HL-60/S4 (cell line): Measurements from ENCODE around the gene DDA1.

ENCODE experiments used
- in situ Hi-C: fragments of 300-500 bp; cut with MboI; formaldehyde crosslinking; loops from 2 replicates; pipeline ENCODE4 v1.14.3; 2022; ENCODE audit warnings: low sequenced_read_pairs

Gene DDA1

DNA sequence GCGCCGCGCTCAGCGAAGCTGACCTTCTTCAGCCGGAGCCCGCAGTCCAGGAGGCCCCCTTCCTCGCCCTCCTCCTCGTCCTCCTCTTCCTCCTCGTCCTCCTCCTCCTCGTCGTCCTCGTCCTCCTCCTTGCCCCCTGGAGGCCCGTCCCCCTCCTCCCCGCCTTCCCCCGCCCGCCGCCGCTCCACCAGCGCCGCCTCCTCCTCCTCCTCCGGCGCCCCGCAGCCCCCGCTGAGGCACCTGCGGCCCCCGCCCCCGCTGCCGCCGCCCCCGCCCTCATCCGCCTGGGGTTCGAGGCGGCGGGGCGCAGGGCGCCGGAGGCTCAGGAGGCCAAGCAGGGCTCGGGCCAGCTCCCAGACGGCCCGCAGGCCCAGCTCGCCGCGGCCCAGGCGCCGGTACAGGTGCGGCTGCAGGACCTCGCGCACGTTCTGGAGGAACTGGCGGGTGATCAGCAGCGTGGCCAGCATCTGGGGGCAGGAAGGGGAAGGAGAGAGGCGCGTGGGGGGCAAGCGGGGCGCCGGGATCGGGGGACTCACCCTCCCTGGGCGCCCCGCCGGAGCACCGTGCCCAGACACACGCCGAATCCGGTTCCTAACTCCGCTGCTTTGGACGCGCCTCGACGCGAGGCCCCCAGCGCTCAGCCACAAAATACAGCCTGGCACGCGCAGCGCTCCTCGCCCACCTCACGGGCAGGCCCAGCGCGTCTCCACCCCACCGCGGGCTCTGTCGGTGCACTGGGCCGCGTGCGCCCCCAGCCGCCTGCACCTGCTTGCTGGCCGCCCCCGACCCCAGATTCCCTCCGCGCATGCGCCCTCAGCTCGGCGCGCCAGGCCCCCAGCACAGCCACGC lies 19.4 kb downstream of the DDA1 start:
- in situ Hi-C loops = no loop called here

GRCh38 chr19:17329366-17330261 lies 20.3 kb downstream of the DDA1 start:
- in situ Hi-C loops = no loop called here

GRCh38 chr19:17330262-17331044 lies 21.1 kb downstream of the DDA1 start:
- in situ Hi-C loops = no loop called here

DNA sequence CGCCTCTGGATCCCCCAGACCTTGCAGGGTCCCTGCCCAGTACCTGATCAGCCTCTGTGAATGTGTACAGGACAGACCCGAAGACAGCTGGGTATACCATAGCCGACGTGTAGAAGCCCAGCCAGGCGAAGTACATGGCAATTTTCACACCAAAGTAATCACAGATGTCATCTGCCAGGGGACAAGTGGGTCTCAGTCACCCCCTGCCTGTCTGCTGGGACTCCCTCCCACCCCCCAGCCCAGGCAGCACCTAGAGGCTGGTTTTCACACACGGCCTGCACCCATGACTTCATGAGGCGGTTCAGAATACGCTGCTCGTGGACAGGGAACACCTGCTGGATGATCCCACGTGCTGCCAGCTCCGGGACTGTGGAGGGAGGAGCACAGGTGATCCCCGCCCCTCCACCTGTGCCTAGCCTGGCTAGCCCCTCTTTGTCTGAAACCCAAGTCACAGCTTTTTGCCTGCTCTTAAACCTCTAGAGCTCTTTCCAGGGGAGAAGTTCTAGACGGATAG lies 21.7 kb downstream of the DDA1 start:
- in situ Hi-C loops = no loop called here

- in situ Hi-C loops = no loop called here
Observed at GRCh38 chr19:17332360-17332676, 23.0 kb downstream of the DDA1 start.

- in situ Hi-C loops = no loop called here
Observed at GRCh38 chr19:17332677-17333581, 23.6 kb downstream of the DDA1 start.

DNA sequence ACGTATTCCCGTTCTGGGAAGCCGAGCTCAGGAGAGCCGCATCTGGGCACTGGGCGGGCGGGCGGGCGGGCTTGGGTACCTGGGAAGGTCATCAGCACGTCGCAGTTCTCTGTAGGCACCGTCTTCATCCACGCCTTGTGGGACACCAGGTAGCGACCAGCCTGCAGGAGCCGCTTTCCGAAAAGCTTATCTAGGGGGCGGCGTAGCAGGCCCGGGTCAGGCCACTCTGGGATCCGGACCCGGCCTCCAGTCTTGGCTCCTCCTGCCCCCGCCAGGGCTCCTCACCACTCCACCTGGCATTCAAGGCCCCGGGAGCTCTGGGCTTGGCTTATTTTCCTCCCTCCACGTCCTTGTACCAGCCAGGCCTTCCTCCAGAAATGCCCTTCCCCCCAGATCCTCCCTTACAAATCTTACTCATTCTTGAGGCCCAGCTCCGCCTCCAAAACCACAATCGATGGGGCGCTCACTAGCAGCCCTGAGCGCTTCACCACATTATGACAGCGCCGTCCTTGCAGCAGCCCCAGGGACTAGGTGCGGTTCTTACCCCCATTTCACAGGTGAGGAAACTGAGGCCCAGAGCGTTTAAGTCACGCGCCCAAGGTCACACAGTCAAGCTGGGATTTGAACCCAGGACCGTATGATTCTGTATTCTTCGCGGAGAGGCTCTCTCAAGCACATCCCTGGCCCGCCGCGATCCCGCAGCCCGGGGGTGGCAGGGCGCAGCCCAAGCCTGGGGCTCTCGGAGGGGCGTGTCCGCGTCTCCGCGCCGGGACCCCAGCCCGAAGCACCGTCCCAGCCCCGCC lies 24.4 kb downstream of the DDA1 start:
- in situ Hi-C loops = no loop called here

DNA sequence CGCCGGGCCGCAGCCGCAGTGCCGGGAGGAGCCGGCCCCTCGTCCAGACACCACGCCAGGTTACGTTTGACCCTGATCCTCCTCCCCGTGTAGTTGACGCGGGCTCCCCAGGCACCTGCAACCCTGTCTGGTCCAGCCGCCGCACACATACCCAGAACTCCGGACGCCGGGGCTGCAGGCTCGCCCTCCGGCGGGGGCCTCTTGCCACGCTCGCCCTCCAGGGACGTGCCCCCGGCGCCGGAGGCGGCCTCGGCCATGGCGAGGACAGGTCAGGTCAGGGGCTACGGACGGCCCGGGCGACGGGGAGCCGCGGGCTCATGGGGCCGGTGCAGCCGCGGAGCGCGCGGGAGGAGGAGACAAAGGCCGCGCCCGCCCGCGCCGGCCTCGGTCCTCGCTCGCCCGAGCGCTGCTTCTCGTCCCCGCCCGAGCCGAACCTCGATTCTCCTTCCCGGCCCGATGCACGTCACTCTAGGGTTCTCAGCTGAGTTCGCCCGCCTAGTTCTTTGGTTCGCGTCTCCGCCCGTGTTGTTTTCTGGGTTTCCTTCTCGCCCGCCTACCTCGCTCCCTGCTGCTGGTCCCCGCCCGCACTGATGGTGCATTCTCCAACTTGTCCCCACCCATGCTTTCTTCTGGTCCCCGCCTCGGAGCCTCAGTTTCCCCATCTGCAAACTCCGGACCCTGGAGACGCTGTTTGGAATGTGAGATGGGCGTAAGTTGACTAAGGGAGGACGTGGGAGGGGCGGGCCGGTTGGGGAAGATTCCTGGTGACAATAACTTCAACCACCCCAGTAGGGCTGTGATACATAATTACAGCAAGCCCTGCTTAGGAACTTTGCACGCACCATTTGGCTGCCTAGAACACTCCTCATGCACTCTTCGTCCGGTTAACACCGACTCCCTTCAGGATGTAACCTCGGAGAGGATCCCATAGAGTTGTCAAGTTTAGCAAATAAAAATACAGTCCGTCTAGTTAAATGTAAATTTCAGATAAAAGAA lies 25.3 kb downstream of the DDA1 start, which contains the start of gene ANO8:
Gene ANO8, minus strand, starts transcription at position 442 of the 996 bp plus-strand sequence. Its CDS starts 185 bp downstream, at position 257.
- in situ Hi-C loops = no loop called here

- in situ Hi-C loops = no loop called here
Observed at GRCh38 chr19:17335575-17335974, 26.2 kb downstream of the DDA1 start.

DNA sequence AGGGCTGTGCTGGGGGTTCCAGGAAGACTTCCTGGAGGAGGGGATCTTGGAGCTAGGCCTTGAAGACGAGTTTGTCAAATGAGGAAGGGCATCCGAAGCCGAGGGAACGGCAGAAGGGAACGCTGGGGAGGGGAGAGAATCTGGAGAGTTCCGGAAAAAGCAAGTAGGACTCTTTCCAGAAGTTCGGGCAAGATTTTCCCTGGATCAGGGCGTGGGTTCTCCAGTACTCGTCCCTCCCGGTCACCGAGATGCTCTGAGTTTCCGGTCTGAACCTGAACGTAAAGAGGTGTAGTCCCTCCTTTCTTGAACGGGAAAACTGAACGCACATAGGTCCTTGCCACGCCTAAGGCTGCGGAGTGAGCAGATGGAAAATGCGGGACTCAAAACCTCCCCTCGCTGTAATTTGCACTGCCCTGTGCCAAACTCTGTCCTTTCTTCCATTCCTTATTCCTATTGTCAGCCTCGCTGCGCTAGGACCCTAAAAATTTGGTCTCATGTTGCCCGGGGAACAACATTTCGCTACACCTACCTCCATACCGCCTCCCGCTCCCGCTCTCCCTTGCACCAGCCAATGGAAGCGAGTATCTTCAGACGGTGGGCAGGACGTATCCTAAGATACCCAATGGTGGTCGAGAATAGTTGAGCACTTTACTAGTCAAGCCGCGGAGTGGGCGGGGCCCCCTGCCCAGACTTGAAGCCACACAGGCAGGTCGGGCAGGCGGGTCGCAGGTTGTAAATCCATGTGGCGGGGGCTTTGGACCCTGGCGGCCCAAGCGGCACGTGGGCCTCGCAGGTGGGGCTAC lies 27.7 kb downstream of the DDA1 start, which contains the start of gene GTPBP3:
Gene GTPBP3, plus strand, starts transcription at position 682 of the 803 bp plus-strand sequence. Its CDS starts 59 bp downstream, at position 741.
- in situ Hi-C loops = no loop called here

GRCh38 chr19:17337675-17338432 lies 28.5 kb downstream of the DDA1 start:
- in situ Hi-C loops = no loop called here

GRCh38 chr19:17338433-17339078 lies 29.2 kb downstream of the DDA1 start:
- in situ Hi-C loops = no loop called here

- in situ Hi-C loops = no loop called here
Observed at GRCh38 chr19:17339088-17339741, 29.9 kb downstream of the DDA1 start.

DNA sequence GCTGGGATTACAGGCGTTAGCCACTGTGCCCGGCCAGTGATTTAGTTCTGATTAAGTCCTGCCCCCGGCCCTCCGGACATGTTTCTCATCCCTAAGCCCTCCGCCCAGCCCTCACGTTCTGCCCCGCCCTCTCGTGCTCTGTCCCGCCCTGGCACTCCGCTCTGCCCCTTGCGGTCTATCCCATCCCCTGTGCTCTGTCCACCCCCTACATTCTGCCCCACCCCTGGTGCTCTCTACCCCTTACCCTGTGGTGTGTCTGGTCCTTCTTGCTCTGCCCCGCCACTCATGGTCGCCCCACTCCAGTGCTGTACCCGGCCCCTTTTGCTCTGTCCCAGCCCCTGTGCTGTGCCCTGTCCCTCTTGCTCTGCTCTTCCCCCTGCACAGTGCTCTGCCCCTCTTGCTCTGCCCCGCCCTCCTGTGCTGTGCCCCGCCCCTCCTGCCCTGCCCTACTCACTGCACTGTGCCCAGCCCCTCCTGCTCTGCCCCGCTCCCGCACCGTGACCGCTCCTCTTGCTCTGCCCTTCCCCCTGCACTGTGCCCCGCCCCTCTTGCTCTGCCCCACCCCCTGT lies 31.0 kb downstream of the DDA1 start:
- in situ Hi-C loops = no loop called here

GRCh38 chr19:17340871-17341357 lies 31.6 kb downstream of the DDA1 start:
- in situ Hi-C loops = no loop called here
